ENCODE results near the gene CD3G. TPM values are rescaled to one million over a fixed set of nuclear protein-coding genes. Genes with fewer than 3 reads are reported as not detected.

The CD3G gene
- total and polyA plus RNA-seq, 9 of the 15 experiments (the other 6 are each of a cell fraction or from before 2014, with no cell fraction given), result 0.30 to 1.7 (median 0.47) TPM

DNA sequence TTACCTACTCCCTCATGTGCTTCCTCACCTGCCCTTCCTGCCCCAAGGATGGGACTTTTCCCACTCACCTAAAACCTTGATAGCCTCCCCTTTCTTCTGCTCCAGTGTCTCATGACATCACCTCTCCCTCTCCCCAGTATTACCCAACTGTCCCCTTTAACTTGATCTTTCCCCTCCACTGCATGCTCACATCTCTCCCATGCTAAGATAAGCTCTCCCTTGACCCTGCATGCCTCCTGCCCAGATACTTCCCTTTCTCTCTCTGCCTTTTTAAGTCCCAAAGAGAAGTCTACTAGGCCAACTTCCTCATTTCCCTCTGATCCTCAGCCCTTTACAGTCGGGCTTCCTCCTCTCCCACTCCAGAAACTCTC, 24.8 kb upstream of the CD3G start (continued):
- TF ChIP-seq CHD2 (IDR thresholded peaks at IDR 0.05; ENCODE audit: low read depth, low read length) (no peak), KDM1A (IDR thresholded peaks at IDR 0.05) (no peak), GTF2E2 (tag; IDR thresholded peaks at IDR 0.05) (0 out of 2 replicates have a peak, but pooled peaks have one; percentile 31), HDAC2 (IDR thresholded peaks at IDR 0.05) (peak; percentile 58; the same call in 1 of the 2 replicates), SIN3A (IDR thresholded peaks at IDR 0.05; ENCODE audit: borderline replicate concordance in 2 of 2, control insufficient read depth in 1 of 2, low read depth in 2 of 2, low read length in 2 of 2) (no peak), ILF3 (IDR thresholded peaks at IDR 0.05; ENCODE audit: borderline replicate concordance) (no peak), NBN (IDR thresholded peaks at IDR 0.05; ENCODE audit: low read depth) (peak; percentile 60; the same call in 1 of the 2 replicates), ELF2 (CRISPR knock-in tag; IDR thresholded peaks at IDR 0.05) (0 out of 2 replicates have a peak, but pooled peaks have one; percentile 43), ZNF76 (CRISPR knock-in tag; IDR thresholded peaks at IDR 0.05; ENCODE audit: borderline replicate concordance) (no peak), ELF4 (CRISPR knock-in tag; IDR thresholded peaks at IDR 0.05) (peak; percentile 51; the same call in 1 of the 2 replicates), SOX6 (IDR thresholded peaks at IDR 0.05) (peak; percentile 11; the same call in 1 of the 2 replicates), KDM2B (CRISPR knock-in tag; IDR thresholded peaks at IDR 0.05) (no peak), SMARCE1 (IDR thresholded peaks at IDR 0.05) (peak; percentile 88; the same call in 1 of the 2 replicates), SRF (CRISPR knock-in tag; IDR thresholded peaks at IDR 0.05) (0 out of 4 replicates have a peak, but pooled peaks of 1 of the 2 experiments have one; percentile 39), TBL1XR1 (IDR thresholded peaks at IDR 0.05; ENCODE audit: low read length in 2 of 2) (no peak), RBM25 (IDR thresholded peaks at IDR 0.05; ENCODE audit: low read depth, low read length, severe bottlenecking) (no peak), RFX7 (CRISPR knock-in tag; IDR thresholded peaks at IDR 0.05) (no peak), LCOR (CRISPR knock-in tag; IDR thresholded peaks at IDR 0.05) (no peak)
- TF ChIP-seq, protein P1, sequence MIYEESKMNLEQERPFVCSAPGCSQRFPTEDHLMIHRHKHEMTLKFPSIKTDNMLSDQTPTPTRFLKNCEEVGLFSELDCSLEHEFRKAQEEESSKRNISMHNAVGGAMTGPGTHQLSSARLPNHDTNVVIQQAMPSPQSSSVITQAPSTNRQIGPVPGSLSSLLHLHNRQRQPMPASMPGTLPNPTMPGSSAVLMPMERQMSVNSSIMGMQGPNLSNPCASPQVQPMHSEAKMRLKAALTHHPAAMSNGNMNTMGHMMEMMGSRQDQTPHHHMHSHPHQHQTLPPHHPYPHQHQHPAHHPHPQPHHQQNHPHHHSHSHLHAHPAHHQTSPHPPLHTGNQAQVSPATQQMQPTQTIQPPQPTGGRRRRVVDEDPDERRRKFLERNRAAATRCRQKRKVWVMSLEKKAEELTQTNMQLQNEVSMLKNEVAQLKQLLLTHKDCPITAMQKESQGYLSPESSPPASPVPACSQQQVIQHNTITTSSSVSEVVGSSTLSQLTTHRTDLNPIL (CRISPR knock-in tag; IDR thresholded peaks at IDR 0.05), result no peak
- TF ChIP-seq, protein P2, sequence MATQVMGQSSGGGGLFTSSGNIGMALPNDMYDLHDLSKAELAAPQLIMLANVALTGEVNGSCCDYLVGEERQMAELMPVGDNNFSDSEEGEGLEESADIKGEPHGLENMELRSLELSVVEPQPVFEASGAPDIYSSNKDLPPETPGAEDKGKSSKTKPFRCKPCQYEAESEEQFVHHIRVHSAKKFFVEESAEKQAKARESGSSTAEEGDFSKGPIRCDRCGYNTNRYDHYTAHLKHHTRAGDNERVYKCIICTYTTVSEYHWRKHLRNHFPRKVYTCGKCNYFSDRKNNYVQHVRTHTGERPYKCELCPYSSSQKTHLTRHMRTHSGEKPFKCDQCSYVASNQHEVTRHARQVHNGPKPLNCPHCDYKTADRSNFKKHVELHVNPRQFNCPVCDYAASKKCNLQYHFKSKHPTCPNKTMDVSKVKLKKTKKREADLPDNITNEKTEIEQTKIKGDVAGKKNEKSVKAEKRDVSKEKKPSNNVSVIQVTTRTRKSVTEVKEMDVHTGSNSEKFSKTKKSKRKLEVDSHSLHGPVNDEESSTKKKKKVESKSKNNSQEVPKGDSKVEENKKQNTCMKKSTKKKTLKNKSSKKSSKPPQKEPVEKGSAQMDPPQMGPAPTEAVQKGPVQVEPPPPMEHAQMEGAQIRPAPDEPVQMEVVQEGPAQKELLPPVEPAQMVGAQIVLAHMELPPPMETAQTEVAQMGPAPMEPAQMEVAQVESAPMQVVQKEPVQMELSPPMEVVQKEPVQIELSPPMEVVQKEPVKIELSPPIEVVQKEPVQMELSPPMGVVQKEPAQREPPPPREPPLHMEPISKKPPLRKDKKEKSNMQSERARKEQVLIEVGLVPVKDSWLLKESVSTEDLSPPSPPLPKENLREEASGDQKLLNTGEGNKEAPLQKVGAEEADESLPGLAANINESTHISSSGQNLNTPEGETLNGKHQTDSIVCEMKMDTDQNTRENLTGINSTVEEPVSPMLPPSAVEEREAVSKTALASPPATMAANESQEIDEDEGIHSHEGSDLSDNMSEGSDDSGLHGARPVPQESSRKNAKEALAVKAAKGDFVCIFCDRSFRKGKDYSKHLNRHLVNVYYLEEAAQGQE (IDR thresholded peaks at IDR 0.05; ENCODE audit: borderline replicate concordance), result no peak
- TF ChIP-seq, protein P2 (CRISPR knock-in tag; IDR thresholded peaks at IDR 0.05; ENCODE audit: low read depth), result no peak
